NCI-H1436 (cell line): ENCODE data around the gene TMEM255B.

Experiments
- DNase-seq: peaks from one replicate; lab custom pipeline; 2025; lab: John Stamatoyannopoulos, UW

TMEM255B gene

DNA sequence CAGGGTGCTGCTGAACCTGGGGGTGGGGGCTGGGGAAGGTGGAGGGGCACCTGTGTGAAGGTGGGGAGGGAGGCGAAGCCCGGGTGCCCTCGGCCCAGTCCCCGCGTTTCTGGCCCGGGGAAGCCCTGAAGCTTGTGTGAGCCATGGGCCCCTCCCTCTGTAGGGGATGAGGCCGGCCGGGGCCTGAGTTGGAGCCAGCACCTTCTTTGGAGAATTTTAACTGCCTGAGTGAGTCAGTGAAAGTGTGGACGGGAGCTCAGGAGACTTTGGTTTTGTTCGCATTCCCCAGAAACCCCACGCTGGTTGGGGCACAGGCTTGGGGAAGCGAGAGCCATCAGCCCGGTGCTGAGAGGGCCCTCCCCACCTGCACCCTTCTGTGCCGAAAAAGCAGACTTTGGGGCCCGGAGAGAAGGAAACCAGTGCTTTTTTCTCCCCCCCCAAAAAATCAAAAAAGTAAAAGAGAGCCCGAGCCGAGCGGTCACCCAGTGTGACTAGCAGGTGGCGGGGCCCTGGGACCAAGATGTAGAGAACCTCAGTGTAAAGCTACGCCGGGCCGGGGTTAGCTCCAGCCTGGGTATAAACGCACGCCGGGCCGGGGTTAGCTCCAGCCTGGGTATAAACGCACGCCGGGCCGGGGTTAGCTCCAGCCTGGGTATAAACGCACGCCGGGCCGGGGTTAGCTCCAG lies 45.1 kb downstream of the TMEM255B start:
- no peak for DNase-seq

DNA sequence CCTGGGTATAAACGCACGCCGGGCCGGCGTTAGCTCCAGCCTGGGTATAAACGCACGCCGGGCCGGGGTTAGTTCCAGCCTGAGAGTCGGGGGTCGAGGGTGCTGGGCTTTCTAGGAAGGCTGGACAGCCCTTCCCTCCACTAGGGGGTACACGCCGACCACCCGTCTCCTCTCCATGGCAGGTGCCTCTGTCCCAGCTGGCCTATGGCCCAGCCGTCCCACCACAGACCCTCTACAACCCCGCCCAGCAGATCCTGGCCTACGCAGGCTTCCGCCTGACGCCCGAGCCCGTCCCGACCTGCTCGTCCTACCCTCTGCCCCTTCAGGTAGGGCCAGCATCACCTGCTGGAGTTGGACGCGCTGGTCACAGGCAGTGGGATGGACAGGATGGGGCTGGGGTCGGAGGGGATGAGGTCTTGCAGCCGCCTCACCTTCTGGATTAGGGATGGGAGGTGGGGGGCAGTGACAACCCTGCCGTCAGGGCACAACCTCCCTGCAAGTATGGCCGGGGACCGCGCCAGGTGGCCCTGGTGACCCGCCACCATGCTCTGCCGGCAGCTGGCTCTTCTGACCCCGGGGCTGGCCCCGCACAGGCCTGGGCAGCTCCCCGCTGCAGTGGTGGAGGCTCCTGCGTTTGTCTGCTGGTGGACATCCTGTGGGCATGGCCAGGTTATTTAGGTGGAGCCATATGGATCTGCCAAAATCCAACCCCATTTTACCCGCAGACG lies 45.8 kb downstream of the TMEM255B start:
- no peak for DNase-seq

DNA sequence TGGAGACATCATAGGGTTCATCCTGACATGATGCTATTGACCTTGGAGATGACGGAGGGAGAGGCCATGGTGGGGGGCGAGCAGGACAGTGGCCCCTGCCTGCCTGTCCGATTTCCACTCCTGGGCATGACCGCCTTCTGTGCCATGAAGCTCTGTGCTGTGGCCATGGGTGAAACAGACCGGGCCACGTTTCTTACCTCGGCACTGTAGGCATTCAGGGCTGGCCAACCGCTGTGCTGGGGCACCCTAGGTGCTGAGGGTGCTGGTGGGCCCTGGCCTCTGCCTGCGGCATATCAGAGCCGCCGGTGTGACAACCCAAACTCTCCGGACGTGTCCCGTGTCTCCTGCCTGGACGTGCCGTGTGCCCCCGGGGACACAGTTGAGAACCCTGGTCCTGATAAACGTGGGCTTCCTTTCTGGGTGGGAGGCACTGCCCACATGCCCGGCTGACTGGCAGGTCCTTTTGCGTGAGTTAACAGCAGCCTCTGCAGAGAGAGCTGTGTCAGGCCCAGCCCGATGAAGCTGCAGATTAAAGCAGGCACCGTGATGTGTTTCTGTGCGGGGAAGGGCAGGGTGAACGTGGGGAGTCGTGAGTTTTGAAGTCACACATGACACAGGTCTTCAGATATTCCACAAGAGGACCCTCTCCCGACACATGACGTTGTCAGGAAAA lies 46.5 kb downstream of the TMEM255B start:
- DNase-seq, result no peak

DNA sequence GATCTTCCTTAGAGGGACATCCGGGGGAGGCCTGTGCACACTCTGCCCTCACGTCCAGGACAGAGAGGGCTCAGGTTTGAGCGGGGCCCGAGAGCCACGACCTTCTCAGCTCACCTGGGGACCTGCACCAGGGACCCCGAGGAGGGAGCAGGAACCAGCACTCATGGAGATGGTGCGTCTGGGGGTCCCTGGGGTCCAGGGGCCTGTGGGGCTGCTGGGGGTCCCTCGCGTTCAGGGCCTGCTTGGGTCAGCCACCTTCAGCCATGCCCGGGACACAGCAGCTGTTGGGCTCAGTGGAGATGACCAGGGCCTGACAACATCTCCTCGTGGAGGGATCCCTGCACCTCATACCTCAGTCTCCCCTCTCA lies 47.1 kb downstream of the TMEM255B start:
- no peak for DNase-seq

DNA sequence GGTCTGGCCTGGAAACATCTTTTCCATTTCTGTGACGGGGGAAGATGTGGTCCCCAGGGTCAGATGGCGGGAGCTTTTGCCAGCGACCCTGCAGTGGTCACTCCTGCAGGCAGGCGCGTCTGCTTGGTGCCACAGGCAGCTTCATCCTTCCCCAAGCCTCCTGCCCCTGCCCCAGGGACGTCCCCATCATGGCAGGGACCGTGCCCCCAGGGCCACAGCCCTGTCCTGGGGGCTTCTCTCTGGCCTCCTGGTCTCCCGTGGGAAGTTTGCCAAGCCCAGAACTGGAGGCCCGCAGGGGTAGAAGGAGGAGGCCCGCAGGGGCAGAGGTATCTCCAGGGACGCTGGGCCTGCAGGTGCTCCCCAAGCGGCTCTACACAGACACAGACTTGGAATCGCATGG lies 47.5 kb downstream of the TMEM255B start:
- DNase-seq, result no peak

DNA sequence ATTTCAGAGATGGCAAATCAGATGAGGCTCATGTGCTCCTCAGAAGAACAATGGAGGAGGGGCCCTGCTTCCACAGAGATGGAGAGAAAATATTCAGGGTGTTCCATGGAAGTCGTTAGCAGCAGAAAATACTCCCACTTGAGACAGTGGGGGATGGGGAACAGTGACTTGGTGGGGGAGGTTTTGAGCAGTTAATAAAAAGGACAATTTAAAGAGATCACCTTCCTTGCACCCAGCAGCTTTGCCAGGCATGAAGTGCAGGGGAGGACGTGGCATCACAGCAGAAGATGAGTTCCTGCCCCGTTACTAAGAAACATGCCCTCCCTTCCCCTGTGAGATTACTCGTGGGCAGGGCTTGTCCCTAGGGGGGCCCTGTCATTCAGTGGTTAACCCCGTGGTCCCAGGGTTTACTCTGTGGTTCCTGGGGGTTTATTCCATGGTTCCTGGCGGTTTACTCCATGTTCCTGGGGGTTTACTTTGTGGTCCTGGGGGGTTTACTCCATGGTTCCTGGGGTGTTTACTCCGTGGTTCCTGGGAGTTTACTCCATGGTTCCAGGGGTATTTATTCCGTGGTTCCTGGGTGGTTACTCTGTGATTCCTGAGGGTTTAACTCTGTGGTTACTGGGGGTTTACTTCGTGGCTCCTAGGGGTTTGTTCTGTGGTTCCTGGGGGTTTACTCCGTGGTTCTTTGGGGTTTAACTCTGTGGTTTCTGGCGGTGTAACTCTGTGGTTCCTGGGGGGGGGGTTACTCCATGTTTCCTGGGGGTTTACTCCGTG lies 49.2 kb downstream of the TMEM255B start:
- no peak for DNase-seq

DNA sequence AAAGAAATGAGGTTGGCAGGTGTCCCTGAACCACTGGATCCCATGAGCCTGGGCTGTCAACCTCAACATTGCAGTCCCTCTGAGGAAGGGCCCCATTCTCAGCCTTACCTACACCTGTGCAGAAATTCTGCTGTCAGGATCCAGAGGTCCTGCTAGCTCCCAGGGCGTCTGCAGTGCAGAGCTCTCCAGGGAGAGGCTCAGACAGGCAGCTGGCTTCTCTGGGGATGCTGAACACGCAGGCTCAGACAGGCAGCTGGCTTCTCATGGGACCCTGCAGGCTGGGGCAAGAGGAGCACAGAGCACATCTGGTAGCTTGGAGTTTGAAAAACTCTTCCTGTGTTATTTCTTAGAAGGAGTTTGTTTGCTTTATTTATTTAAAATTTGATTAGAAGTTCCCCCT lies 50.9 kb downstream of the TMEM255B start:
- DNase-seq, result peak; percentile 22

DNA sequence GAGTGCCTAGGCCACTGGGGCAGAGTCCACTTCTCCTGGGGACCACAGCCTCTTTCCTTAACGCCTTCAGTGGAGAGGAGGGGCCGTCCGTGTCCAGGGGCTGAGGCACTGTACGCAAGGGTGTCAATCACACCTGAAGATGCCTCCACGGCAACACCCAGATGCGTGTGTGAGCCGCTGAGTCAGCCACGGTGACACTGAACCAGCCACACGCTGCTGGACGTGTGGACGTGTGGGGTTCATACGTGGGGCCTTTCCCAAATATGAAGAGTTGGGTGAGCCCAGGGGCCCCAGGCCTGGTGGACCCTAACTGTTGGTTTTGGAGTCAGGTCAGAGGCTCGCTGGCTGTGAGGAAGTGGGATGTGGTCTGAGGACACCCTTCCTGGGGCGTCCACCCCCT lies 51.6 kb downstream of the TMEM255B start:
- DNase-seq, result no peak

DNA sequence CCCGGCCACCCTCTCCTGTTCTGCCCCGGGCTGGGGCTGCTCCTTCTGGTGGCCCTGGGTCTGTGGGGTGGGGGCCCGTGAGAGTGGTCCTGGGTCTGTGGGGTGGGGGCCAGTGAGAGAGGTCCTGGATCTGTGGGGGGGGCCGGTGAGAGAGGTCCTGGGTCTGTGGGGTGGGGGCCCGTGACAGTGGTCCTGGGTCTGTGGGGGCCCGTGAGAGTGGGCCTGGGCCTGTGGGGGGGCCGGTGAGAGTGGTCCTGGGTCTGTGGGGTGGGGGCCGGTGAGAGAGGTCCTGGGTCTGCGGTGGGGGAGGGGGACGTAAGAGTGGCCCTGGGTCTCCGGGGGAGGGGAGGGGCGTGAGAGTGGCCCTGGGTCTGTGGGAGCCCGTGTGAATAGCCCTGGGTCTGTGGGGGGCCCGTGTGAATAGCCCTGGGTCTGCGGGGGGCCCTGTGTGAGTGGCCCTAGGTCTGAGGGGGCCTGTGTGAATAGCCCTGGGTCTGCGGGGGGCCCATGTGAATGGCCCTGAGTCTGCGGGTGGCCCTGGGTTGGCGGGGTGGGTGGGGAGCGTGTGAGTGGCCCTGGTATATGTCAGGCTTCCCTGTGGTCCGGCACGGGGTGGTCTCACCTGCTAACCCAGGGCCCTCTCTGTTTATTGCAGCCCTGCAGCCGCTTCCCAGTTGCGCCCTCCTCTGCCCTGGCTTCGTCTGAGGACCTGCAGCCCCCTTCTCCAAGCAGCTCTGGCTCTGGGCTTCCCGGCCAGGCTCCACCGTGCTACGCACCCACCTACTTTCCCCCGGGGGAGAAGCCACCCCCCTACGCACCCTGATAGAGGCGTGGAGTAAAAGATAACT lies 52.3 kb downstream of the TMEM255B start:
- DNase-seq, result no peak

DNA sequence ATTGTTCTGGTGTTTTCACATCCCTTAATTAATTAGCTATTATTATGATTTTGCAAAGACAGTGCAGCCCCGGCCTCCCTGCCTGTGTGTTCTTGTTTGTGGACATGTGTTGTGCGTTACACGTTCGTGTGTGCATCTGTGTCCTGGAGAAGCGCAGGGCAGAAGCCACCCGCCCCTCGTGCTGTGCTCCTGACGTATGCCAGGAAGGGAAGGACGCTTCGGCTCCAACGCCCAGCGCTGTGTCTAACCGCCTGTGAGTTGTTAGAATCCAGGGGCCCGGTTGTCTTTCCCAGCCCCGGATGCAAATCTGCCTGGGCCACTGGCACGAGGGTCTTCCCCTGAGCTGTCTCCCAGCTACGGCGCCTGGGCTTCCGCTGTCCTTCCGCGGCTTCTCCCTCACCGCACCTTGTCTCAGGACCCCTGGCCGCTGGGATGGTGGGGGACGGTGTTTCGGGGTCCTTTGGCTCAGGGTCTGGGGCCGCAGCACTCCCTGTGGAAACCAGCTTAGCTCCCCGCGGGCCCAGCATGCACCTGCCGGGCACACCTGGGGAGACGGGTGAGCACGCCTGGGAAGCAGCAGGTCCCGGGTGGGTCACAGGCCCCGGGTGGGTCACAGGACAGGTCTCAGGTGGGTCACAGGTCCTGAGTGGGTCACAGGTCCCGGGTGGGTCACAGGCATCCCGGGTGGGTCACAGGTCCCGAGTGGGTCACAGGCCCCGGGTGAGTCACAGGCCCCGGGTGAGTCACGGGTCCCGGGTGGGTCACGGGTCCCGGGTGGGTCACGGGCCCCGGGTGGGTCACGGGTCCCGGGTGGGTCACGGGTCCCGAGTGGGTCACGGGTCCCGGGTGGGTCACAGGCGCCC lies 53.4 kb downstream of the TMEM255B start:
- no peak for DNase-seq

DNA sequence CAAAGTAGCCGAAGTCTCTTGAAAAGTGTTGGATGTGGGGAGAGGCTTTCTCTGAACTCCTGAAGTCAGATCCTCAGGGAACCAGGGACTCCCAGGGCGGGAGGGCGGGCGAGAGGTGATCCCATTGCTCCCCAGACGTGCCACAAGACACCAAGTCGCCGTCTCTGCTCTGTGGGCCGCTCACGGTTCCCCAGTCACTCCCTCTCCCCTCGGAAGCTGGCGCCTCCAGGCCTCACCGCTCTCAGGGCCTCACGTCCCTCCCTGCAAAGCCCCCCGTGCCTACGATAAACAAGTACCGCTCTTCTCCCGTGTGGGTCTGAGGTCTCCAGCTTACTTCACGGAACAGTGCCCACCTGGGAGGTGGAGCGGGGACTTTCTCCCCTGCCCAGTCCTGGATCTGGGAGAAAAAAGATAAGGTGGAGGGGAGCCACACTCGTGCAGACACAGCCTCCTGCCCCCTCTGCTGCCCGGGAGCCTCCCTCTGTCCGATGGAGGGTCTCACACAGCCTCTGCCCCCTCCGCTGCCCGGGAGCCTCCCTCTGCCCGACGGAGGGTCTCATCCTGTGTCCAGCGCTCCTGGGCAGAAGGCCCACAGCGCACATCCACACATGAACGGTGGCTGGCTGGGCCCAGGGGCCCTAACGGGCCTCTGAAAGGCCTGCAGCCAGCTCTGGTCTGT lies 54.2 kb downstream of the TMEM255B start:
- no peak for DNase-seq

DNA sequence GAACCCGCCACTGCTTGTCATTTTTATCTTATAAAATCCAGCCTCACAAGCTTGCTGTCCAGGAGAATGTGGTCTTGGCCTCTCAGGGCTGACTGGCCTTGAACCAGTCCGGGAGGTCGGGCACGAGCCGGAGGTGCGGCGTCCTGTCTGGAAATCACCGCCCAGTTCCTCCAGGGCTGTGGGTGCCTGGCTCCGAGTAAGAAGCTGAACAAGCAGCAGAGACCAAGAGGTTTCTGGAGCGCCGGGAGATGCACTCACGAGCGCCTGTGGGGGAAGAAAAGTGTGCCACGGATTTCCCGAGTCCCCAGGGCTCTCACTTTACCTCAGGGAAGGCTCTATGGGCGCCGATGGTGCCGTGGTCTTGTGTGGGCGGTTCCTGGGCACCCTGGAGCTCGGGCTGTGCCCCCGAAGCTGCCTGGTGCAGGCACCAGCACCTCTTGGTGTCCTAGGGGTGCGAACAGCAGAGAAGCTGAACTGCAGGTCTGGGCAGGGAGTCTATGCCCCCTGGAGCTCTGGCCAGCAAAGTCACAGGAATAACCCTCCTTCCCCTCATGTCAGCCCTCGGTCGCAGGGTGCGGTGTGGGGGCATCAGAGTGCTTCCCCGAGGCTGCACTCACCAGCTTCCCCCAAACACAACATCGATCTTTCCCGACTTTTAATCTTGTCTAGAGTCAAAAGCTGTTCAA lies 54.9 kb downstream of the TMEM255B start:
- DNase-seq, result no peak

DNA sequence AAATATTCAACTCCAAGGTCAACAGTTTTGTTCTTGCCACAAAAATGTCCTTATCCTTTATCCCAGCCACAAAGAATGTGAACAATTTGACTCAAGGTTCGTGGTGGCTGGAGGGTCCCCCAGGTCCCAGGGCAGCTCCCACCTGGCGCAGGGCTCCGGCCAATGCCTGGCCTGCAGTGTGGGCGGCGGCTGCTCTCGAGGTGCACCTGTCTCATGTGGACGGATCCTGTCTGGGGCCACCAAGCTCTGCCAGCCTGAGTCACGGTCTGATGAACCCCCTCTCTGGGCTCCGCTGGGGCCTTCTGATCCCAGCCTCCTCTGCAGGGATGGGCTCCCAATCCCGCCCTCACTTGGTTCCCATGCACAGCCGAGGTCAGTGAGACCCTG lies 55.4 kb downstream of the TMEM255B start:
- DNase-seq, result no peak

DNA sequence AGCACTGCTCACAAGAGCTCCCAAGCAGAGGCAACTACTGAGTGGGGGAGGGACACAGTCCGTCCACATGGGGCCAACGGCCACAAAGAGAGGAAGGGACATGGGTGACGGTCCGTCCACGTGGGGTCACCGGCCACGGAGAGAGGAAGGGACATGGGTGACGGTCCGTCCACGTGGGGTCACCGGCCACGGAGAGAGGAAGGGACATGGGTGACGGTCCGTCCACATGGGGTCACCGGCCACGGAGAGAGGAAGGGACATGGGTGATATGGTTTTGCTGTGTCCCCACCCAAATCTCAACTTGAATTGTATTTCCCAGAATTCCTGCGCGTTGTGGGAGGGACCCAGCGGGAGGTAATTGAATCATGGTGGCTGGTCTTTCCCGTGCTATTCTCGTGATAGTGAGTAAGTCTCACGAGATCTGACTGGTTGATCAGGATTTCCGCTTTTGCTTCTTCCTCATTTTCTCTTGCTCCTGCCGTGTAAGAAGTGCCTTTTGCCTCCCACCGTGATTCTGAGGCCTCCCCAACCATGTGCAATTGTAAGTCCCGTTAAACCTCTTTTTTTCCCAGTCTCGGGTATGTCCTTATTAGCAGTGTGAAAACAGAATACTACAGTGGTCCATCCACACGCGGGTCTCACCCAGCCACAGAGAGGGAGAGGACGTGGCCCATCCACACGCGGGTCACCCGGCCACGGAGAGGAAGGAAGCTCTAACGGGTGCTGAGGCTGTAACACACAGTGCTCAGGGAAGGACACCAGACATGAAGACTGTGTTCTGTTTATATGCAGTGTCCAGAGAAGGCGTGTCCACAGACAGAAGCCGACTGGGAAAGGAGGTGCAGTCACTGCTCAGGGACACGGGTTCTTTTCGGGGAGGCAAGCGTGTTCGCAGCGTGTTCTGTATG lies 56.4 kb downstream of the TMEM255B start:
- DNase-seq, result no peak

DNA sequence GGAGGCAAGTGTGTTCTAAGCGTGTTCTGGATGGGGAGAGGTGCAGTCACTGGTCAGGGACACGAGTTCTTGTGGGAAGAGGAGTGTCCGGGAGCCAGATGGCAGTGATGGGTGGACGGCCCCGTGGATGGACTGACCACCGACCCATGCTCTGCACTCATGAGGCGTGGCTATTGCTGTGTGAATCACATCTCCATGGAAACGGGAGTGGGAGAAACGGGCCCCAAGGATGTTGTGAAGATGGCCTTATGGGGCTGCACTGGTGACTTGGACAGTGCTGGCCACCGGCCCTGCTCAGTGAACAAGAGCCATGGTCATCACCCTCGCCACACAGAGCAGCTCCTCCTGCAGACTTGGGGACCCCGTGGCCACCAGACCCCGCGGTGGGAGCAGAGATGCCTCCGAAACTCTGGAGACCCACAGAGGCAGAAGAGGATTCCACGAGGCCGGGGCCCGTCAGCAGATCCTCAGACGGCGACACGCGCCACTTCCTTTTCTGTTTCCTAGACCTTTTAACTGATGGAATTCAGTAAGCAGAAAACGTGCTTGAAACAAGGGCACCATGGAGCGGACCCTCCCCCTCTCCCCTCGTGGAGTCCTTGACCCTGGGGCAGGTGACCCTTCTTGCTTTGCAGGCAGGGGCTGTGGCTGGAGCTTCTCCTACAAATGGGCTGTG lies 57.4 kb downstream of the TMEM255B start:
- DNase-seq, result no peak

DNA sequence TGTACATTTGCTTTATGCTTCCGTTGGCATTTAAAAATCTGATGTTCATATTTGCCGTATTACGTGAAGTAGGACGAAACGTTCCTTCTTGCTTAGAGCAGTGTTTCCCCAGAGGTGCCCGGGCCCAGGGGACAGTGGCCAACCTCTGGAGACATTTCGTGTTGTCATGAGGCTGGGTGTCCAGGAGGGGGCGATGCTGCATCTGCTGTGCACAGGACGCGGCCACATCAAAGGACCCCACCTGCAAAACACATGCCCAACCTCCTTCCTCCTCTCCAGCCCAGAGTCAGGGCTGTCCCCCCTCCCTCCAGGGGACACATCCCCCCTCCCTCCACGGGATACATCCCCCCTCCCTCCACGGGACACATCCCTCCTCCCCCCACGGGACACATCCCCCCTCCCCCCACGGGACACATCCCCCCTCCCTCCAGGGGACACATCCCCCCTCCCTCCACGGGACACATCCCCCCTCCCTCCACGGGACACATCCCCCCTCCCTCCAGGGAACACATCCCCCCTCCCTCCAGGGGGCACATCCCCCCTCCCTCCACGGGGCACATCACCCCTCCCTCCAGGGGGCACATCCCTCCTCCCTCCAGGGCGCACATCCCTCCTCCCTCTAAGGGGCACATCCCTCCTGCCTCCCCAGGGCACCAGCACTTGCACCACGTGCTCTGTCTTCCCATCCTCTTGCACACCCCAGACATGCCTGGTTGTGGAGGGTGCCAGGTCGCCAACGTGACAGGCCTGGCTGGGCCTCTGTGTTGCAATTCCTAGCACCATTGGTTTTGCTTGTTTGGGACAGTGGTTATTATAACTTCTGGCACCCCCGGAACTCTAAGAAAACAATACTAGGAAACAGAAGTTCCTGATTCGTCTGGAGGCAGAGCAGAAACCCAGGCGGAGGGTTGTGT lies 58.2 kb downstream of the TMEM255B start:
- peak; percentile 91 for DNase-seq
